GM19238 (cell line): ENCODE data around the gene NSG2.

Source experiments
- DNase-seq: peaks from one replicate; pipeline ENCODE4 v3.0.0; 2011; ENCODE audit warnings: low spot score; ENCODE audit not compliant: insufficient read length

The NSG2 gene

GRCh38 chr5:174149426-174149825, 103.9 kb downstream of the NSG2 start:
- no peak for DNase-seq

GRCh38 chr5:174149989-174150388, 104.5 kb downstream of the NSG2 start:
- DNase-seq: no peak

GRCh38 chr5:174151599-174152181, 106.2 kb downstream of the NSG2 start:
- DNase-seq: no peak

GRCh38 chr5:174154559-174154958, 109.1 kb downstream of the NSG2 start:
- DNase-seq: no peak

GRCh38 chr5:174155281-174155680, 109.8 kb downstream of the NSG2 start:
- no peak for DNase-seq

GRCh38 chr5:174155706-174156105, 110.2 kb downstream of the NSG2 start:
- no peak for DNase-seq

GRCh38 chr5:174157048-174157447, 111.5 kb downstream of the NSG2 start:
- DNase-seq: no peak
